GM18870 (cell line): Measurements from ENCODE around the gene KRT33B.
"Not testable (repeated sequence)": the region's sequence is repeated elsewhere in the genome, so short reads cannot be mapped to it uniquely, and the experiment has no call there.

Experiments used
- ATAC-seq: cut with Tn5 transposase; IDR thresholded peaks from one replicate; pipeline ENCODE4 v1.9.1; 2021; ENCODE audit warnings: moderate library complexity; ENCODE audit not compliant: unreplicated experiment

The KRT33B gene

DNA sequence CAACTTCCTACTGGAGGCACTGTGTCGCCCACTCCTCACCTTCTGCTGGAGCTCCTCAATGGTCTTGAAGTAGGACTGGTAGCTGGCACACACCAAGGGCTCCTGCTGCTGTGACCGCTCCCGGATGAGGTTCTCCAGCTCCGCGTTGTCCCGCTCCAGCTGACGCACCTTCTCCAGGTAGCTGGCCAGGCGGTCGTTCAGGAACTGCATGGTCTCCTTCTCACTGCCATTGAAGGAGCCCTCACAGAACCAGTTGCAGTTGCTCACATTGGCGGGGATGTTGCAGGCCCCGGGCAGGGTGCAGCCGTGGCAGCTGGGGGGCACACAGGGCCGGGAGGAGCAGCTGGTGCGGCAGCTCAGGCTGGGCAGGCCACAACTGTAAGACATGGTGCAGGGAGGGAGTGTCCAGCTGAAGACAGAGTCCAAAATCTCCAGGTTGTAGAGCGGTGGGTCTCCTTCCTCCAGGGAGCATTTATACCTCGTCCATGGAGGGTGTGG, 19.2 kb downstream of the KRT33B start, which contains the start of gene KRT33A:
KRT33A (minus strand) TSS at position 448 of the 498 bp plus-strand sequence; CDS start at position 387, 61 bp downstream.
- not testable (repeated sequence) for ATAC-seq

DNA sequence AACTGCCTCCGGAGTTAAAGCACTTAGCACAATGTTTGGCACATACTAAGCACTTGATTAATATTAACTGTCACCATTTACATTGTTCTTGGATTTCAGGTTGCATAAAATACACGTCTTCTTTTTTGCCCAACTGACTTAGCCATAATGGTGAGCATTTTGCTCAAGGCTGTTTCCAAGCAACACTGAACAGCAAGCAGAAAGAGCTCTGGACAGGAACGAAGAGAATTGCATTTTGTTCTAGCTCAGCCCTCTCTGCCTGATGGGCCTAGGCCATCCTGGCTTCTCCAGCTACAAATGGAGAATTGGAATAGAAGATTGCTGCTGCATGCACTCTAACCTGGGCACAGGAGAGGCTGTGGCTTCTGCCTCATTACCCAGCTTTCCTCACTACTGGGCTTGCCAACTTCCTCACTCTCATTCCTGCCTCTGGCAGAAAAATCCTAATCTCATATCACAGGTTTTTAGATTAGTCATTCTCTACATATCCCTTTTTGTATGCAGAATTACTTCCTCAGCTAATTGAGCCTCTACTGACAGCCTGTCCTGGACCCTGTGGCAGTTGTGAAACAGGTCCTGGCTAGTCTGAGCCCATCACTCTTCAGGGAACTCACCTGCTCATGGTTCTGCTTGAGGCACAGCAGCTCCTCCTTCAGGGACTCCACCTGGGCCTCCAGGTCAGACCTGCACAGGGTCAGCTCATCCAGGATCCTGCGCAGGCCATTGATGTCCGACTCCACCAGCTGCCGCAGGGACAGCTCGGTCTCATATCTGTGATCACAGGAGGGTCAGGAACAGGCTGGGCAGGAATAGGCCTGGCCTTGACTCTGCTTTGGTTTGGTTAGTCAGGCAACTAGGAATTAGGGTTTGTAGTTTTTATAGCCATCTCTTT, 21.5 kb downstream of the KRT33B start:
- no peak for ATAC-seq

DNA sequence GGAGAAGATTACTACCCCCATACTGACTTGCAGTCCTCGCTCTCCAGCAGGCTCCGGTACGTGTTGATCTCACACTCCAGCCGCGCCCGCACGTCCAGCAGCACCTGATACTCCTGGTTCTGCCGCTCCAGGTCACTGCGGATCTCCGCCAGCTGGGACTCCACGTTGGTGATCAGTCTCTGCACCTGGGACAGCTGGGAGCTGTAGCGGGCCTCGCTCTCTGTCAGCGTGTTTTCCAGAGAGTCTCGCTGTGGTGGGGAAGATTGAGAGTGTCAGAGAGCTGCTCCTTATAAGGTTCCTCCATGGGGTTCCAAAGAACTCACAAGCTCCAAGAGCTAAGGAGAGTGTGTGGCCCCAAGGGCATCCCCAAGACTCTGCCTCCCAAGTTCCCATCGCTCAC, 23.2 kb downstream of the KRT33B start:
- ATAC-seq, result not testable (repeated sequence)

- no peak for ATAC-seq
Observed at GRCh38 chr17:41345992-41346391, 23.6 kb downstream of the KRT33B start.

DNA sequence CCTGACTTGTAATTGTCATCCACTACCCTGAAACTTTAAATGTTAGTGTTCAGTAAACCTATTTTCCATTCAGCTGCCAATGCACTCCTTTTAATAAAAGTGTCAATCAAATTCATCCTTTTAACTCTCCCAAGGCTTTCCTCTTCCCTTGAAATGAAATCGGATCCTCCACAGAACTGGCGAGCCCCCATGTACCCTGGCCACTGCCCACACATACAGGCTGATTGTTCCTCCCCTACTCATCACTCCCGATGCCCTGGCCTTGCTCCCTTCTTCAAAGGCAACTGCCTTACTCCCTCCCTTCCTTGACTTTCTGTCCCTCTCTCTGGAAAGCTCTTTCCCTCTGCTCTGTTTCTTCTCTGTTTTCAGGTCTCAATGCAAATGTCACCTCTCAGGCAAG, 26.6 kb downstream of the KRT33B start:
- ATAC-seq, result no peak

DNA sequence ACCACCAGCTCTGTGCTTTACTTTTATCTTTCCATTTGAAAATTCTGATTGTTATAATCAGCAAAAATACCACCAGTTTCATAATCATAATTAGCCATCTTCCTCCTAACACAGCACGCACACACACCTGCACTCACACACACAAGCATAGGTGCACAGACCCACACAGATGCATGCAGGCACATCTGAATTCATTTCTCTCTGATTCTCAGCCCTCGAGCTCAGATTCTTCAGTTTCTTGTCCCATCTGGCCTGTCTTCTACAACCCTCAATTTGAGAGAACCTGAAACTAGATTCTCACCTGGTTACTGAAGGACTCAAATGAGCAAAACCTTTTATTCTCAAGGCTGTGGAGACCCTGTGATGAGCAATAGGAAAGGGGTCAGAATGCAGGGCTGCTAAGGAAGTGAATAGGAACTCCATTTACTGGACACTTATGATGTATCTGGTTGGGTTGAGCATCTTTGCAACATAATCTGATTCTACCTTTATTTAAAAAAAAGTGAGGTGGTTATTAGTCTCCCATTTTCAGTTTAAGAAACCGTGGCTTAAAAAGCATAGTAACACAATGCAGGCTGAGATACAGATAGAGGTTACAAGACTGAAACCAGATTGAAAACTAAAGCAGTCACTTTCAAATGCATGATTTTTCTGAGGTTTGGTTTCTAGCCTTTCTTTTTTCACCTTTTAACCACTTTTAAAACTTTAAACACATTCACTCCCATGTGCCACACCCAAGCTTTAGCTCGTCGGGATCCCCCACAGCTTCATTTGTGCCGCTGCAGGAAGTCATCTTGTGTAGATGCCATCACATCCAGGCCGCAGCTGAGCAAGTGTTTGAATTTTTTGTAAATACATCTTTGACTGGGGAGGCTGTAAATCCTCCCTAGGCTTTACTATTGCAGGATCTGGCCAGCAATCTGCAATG, 28.4 kb downstream of the KRT33B start:
- no peak for ATAC-seq

DNA sequence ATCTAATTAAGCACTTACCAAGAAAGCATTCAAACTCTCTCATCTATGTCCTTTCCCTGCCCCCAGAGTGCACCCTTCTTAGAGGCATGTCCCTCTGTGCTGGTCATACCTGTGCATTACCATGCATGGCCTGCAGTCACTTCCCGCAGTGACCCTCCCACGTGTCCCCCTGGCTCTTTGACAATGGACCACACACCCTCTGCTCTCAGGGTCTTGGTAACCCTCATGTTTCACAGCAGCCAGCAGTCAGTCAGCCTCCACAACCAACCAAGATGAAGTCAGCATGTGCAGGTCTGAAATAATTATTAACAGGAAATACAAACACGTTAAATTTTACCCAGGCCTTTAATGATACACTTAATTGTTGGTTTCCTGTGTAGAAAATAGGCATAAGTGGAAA, 29.1 kb downstream of the KRT33B start:
- no peak for ATAC-seq

- ATAC-seq, result no peak
Observed at GRCh38 chr17:41339571-41340172, 29.9 kb downstream of the KRT33B start.

- ATAC-seq, result peak; percentile 35
Observed at GRCh38 chr17:41338961-41339485, 30.6 kb downstream of the KRT33B start.

GRCh38 chr17:41335747-41336146, 33.9 kb downstream of the KRT33B start:
- ATAC-seq, result no peak

GRCh38 chr17:41334385-41335305, 35.0 kb downstream of the KRT33B start:
- no peak for ATAC-seq

GRCh38 chr17:41333836-41334235, 35.8 kb downstream of the KRT33B start:
- no peak for ATAC-seq

DNA sequence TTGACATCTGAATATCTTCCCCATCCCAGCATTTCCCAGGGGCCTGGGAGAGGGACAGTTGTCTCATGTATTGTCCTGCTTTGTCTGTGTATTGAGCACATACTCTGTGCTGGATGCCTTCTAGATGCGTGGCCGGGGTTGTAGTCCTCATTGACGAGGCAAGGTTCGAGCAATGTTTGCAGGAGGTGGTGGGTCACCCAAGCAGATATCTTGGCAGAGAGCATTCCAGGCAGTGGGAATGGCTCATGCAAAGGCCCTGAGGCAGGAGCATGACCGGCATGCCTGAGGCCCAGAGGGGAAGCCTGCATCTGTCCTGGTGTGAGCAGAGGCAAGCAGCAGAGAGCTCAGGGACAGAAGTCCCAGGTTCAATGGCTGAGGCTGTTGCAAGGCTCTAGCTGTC, 36.5 kb downstream of the KRT33B start:
- ATAC-seq, result no peak

GRCh38 chr17:41332239-41332638, 37.4 kb downstream of the KRT33B start:
- no peak for ATAC-seq

GRCh38 chr17:41331606-41332005, 38.0 kb downstream of the KRT33B start:
- no peak for ATAC-seq

- ATAC-seq, result no peak
Observed at GRCh38 chr17:41329279-41329948, 40.2 kb downstream of the KRT33B start.

DNA sequence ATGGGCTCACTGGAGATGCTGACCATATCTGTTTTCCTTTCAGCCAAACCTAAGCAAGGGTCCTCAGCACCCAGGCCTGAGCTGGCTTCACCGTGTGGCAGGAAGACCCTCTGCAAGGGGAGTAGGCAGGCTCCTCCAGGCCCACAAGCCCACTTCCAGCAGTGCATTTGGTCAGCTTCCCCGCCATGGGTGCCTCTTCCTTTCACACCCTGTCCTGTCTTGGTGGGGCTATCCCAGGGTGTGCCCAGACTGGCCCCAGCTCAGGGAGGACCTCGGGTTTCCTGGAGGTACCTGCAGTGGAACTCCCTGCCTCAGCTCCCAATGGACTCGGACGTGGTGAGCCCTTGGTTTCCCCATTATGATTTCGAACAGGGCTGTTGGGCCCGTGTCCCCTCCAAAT, 41.4 kb downstream of the KRT33B start:
- no peak for ATAC-seq

- no peak for ATAC-seq
Observed at GRCh38 chr17:41327411-41328120, 42.0 kb downstream of the KRT33B start.
